ENCODE measurements around the gene DNAJA3. TPM values are rescaled to one million over a fixed set of nuclear protein-coding genes. Genes with fewer than 3 reads are reported as not detected.

The DNAJA3 gene
- total RNA-seq, 1 donor from 2014 or later, result 74.2 TPM

GRCh38 chr16:4433914-4434787 lies 8.5 kb downstream of the DNAJA3 start:
- TF ChIP-seq CTCF (IDR thresholded peaks at IDR 0.05; ENCODE audit: borderline replicate concordance), result no peak
- Histone ChIP-seq H3K9me3 (replicated peaks) (no peaks in the 10 kb centered on the region), H3K4me1 (no peaks in the 10 kb centered on the region), H3K27ac (replicated peaks) (no peak overlapping the region), H3K4me3 (no peak overlapping the region), H3K36me3 (peaks cover 60% of the 10 kb centered on the region), H3K27me3 (ENCODE audit: low read depth) (no peaks in the 10 kb centered on the region)
- intact Hi-C loops (cut with micrococcal nuclease), result no loop called here
- DNase-seq, result no peak

DNA sequence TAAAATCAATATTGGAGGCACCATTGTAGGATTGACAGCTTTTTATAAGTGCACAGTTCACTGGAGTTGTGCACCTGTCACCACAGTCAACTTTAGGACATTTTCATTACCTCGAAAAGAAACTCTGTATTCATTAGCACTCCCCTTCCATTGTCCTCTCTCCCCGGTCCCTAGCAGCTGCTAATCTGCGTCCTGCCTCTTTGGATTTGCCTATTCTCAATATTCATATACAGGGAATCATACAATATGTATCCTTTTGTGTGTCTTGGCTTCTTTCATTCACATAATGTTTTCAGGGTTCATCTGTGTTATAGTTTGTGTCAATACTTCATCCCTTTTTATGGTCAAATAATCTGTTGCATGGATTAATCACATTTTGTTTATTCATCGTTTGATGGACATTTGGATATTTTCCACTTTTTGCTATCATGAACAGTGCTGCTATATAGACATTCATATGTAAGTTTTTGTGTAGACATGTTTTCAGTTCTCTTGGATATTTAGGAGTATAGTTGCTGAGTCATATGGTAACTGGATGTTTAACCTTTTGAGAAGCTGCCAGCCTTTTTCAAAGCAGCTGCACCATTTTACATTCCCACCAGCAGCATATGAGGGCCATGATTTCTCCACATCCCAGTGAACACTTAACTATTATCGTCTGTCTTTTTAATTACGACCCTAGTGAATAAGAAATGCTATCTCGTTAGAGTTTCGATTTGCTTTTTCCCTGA lies 9.8 kb downstream of the DNAJA3 start:
- Histone ChIP-seq H3K4me1 (no peaks in the 10 kb centered on the region), H3K9me3 (replicated peaks) (no peaks in the 10 kb centered on the region), H3K27me3 (ENCODE audit: low read depth) (no peaks in the 10 kb centered on the region), H3K27ac (replicated peaks) (no peak overlapping the region), H3K4me3 (no peak overlapping the region), H3K36me3 (peaks cover 74% of the 10 kb centered on the region)
- TF ChIP-seq CTCF (IDR thresholded peaks at IDR 0.05; ENCODE audit: borderline replicate concordance), result no peak
- DNase-seq, result no peak
- intact Hi-C loops (cut with micrococcal nuclease), result no loop called here

DNA sequence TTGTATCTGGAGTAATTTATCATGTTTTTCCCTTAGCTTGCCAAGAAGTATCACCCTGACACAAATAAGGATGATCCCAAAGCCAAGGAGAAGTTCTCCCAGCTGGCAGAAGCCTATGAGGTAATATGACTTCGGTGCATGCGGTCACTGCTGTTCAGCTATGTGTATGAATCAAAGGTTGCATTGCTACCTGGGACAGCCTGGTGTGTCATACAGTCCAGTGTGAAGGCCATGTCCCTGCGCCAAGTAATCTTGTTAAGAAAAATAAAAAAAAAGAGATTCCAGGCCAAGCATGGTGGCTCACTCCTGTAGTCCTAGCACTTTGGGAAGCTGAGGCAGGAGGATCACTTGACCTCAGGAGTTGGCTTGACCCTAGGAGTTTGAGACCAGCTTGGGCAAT lies 11.7 kb downstream of the DNAJA3 start:
- no peak for TF ChIP-seq CTCF (IDR thresholded peaks at IDR 0.05; ENCODE audit: borderline replicate concordance)
- intact Hi-C loops (cut with micrococcal nuclease), result no loop called here
- no peaks in the 10 kb centered on the region for H3K9me3 ChIP-seq (replicated peaks)
- no peak overlapping the region for H3K4me3 ChIP-seq
- no peaks in the 10 kb centered on the region for H3K27me3 ChIP-seq (ENCODE audit: low read depth)
- H3K4me1 ChIP-seq, result no peaks in the 10 kb centered on the region
- H3K36me3 ChIP-seq, result peaks cover 82% of the 10 kb centered on the region
- H3K27ac ChIP-seq (replicated peaks), result no peak overlapping the region
- DNase-seq, result no peak

DNA sequence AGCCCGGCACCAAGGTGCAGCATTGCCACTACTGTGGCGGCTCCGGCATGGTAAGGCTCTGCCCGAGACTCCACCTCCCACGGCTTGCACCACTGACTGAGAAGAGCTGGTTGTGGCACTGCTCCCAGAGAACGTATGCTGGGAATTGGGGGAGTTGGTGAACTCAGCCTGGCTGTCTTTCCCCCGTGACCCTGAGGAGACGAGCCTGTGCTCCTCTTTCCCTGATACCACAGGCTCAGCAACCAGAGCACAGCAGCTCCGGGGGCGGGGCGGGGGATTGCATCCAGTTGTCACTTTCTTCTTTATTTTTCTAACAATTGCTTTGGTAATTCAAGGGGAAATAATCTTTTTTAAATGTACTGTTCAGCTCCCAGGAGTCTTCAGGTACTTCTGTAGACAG lies 16.7 kb downstream of the DNAJA3 start:
- no peak for DNase-seq
- Histone ChIP-seq H3K4me3 (no peak overlapping the region), H3K27me3 (ENCODE audit: low read depth) (no peaks in the 10 kb centered on the region), H3K4me1 (no peaks in the 10 kb centered on the region), H3K27ac (replicated peaks) (no peak overlapping the region), H3K9me3 (replicated peaks) (no peaks in the 10 kb centered on the region), H3K36me3 (peaks cover 100% of the 10 kb centered on the region)
- no peak for TF ChIP-seq CTCF (IDR thresholded peaks at IDR 0.05; ENCODE audit: borderline replicate concordance)
- intact Hi-C loops (cut with micrococcal nuclease), result no loop called here

DNA sequence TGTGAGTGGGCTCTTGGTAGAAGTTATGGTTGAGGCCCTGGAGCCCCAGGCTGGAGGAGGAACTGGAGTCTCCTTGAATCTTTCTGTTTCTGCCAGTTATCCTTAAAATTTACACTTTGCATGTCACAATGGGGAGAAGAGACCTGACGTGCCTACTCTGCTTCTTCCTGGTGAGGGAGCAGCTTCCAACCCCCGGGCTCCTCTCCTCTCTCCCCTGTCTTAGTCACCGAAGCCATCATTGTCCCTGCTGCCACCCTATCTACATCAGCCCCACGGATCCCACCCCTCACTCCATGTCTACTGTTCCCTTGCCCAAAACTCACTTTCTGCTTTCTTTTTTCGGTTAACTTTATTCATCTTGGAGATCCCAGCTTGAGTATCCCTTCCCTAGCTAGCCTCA lies 17.6 kb downstream of the DNAJA3 start:
- TF ChIP-seq CTCF (IDR thresholded peaks at IDR 0.05; ENCODE audit: borderline replicate concordance), result no peak
- intact Hi-C loops (cut with micrococcal nuclease), result no loop called here
- no peaks in the 10 kb centered on the region for H3K27me3 ChIP-seq (ENCODE audit: low read depth)
- no peak for DNase-seq
- H3K36me3 ChIP-seq, result peaks cover 100% of the 10 kb centered on the region
- no peaks in the 10 kb centered on the region for H3K4me1 ChIP-seq
- H3K4me3 ChIP-seq, result no peak overlapping the region
- no peaks in the 10 kb centered on the region for H3K9me3 ChIP-seq (replicated peaks)
- H3K27ac ChIP-seq (replicated peaks), result no peak overlapping the region
